NB4 (cell line): ENCODE data around the gene PKNOX2.
"Not testable (repeated sequence)": the region's sequence is repeated elsewhere in the genome, so short reads cannot be mapped to it uniquely, and the experiment has no call there.

Source experiments
- DNase-seq: peaks from one replicate; pipeline ENCODE4 v3.0.0; 2010; ENCODE audit warnings: low read depth
- H3K4me3 ChIP-seq: one replicate; pipeline ENCODE4 v1.5.1; 2011; ENCODE audit warnings: mild to moderate bottlenecking, low read depth, low read length, moderate library complexity
- MYC ChIP-seq: IDR thresholded peaks from 2 replicates; pipeline ENCODE4 v1.6.1; 2011; ENCODE audit warnings: low read depth, low read length
- POLR2A ChIP-seq: IDR thresholded peaks from 2 replicates; pipeline ENCODE4 v1.6.1; 2011; ENCODE audit warnings: mild to moderate bottlenecking; ENCODE audit not compliant: insufficient read length; ENCODE audit errors: extremely low read depth
- TF ChIP-seq, protein P1 (sequence below): IDR thresholded peaks from 2 replicates; pipeline ENCODE4 v1.6.1; 2011; ENCODE audit warnings: low read depth, low read length
- TF ChIP-seq, protein P2 (sequence below): IDR thresholded peaks from one replicate; pipeline ENCODE4 v1.5.1; 2012; ENCODE audit warnings: low read depth, low read length

PKNOX2 gene

DNA sequence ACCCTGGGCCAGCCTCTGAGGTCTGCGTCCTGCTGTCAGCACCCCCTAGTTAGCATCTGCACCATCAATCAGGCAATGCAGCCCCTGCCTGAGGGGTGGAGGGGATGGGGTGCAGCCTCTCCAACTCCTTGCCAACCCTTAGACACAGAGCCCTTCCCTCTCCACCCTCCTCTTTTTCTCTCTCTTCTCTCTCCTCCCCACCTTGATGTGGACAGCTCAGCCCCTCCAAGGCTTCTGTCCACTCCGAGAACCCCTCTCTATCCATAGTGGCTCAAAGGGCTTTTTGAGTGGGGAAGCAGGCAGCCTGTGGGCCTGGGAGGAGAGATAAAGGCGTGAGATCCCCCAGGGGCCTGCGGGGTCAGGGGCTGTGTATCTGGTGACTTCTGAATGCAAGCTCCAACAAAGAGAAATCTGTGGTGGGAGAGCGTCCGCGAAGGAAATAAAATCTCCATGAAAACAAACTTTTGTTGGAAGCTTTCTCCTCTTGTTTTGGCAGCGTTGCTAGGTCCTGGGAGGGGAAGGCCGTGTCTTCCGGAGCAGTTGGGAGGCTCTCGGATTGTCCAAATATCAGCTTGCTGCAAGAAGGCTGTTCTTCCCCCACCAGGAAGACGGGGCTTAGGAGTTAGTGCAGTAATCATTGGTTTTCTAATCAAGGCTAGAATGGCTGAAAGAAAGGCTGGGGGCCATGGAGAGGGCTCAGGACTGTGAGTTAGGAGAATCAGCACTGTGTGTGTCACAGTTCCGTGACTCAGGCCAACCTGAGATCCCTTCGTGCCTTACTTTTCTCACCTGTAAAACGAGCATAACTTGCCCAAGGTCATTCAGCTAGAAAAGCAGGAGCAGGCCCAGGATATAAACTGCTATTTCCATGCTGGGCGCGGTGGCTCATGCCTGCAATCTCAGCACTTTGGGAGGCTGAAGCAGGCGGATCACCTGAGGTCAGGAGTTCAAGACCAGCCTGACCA, 50.3 kb downstream of the PKNOX2 start:
- TF ChIP-seq, protein P1, sequence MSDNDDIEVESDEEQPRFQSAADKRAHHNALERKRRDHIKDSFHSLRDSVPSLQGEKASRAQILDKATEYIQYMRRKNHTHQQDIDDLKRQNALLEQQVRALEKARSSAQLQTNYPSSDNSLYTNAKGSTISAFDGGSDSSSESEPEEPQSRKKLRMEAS: no peak
- TF ChIP-seq MYC: no peak
- no peak for TF ChIP-seq POLR2A
- TF ChIP-seq, protein P2, sequence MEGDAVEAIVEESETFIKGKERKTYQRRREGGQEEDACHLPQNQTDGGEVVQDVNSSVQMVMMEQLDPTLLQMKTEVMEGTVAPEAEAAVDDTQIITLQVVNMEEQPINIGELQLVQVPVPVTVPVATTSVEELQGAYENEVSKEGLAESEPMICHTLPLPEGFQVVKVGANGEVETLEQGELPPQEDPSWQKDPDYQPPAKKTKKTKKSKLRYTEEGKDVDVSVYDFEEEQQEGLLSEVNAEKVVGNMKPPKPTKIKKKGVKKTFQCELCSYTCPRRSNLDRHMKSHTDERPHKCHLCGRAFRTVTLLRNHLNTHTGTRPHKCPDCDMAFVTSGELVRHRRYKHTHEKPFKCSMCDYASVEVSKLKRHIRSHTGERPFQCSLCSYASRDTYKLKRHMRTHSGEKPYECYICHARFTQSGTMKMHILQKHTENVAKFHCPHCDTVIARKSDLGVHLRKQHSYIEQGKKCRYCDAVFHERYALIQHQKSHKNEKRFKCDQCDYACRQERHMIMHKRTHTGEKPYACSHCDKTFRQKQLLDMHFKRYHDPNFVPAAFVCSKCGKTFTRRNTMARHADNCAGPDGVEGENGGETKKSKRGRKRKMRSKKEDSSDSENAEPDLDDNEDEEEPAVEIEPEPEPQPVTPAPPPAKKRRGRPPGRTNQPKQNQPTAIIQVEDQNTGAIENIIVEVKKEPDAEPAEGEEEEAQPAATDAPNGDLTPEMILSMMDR: no peak
- no peak overlapping the region for H3K4me3 ChIP-seq
- no peak for DNase-seq

DNA sequence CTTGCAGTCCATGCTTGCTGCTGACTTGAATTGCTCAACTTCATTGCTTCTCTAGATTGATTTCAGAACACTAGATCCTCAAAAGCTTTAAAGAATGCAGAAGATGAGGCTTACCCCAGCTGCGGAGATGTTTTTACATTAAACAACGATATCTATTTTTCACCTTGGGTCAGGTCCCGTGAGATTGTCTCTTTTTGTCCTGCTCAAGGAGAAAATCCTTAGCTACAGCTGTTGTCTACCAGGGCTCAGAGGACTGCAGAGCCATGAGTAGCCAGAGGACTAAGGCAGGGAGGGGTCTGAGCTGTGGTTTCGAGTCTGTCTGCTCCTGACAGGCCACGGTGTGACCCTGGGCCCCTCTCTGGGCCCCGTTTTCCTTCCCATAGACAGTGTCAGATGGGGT, 51.4 kb downstream of the PKNOX2 start:
- no peak for DNase-seq
- TF ChIP-seq MYC: no peak
- TF ChIP-seq, protein P1: no peak
- TF ChIP-seq POLR2A: no peak
- TF ChIP-seq, protein P2: no peak
- no peak overlapping the region for H3K4me3 ChIP-seq

DNA sequence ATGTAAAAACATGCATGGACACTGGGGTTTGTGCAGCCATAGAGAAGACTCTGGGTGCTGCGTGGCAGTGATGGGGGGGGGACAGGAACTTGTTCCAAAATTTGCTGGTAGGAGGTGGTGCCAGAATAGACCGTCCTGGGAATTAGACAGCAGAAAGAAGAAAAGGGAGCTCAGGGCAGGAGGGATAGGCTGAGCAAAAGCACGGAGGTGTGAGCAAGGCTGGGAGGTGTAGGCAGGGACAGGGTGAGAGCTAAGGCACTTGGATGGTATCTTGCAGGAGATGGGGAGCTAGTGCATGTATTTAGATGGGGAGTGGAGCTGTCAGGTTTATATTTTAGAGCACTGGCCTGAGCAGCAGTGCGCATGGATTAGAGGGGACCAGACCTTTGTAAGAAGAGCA, 53.8 kb downstream of the PKNOX2 start:
- no peak overlapping the region for H3K4me3 ChIP-seq
- DNase-seq: no peak
- TF ChIP-seq MYC: no peak
- TF ChIP-seq POLR2A: no peak

DNA sequence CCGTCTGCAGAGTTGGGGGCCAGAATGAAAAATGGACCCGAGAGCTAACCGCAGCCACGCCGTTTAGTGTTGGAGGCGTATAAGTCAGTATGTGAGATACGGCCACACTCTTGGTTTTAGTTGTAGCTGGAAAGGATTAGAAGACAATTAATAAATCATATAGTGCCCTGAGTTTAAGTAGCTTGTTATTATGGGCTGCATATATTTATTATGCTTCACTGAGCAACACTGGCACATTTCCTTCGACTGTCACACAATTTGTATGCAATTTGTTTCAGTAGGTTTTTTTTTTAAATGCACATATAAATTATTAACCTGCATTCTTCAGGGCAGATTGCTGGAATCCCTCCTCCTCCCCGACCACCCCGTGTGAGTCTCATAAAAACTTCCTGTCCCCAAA, 56.9 kb downstream of the PKNOX2 start:
- TF ChIP-seq, protein P2: no peak
- TF ChIP-seq POLR2A (no peak), MYC (no peak)
- TF ChIP-seq, protein P1: no peak
- DNase-seq: no peak
- no peak overlapping the region for H3K4me3 ChIP-seq

DNA sequence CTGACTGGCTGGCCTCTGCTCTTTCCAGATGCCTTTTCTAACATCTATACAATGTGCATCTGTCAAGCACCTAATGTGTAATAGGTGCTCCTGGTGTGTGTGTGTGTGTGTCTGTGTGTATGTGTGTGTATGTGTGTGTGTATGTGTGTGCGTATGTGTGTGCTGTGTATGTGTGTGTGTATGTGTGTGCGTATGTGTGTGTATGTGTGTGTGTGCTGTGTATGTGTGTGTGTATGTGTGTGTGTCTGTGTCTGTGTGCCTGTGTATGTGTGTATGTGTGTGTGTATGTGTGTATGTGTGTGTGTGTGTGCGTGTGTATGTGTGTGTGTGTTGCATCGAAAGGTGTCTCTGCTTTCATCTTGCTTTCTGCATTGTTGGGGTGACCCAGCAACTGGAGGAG, 57.9 kb downstream of the PKNOX2 start:
- DNase-seq: no peak
- H3K4me3 ChIP-seq: no peak overlapping the region
- TF ChIP-seq MYC: no peak
- TF ChIP-seq, protein P1: no peak
- TF ChIP-seq, protein P2: no peak
- no peak for TF ChIP-seq POLR2A

DNA sequence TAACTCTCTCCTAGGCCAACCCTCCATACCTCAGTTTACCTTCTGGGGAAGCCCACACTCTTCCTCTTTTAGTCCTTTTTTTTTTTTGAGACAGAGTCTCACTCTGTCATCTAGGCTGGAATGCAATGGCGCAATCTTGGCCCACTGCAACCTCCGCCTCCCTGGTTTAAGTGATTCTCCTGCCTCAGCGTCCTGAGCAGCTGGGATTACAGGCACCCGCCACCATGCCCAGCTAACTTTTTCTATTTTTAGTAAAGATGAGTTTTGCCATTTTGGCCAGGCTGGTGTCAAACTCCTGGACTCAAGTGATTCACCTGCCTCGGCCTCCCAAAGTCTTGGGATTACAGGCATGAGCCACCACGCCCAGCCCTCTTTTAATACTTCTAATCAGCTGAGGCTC, 58.6 kb downstream of the PKNOX2 start:
- not testable (repeated sequence) for H3K4me3 ChIP-seq, DNase-seq

DNA sequence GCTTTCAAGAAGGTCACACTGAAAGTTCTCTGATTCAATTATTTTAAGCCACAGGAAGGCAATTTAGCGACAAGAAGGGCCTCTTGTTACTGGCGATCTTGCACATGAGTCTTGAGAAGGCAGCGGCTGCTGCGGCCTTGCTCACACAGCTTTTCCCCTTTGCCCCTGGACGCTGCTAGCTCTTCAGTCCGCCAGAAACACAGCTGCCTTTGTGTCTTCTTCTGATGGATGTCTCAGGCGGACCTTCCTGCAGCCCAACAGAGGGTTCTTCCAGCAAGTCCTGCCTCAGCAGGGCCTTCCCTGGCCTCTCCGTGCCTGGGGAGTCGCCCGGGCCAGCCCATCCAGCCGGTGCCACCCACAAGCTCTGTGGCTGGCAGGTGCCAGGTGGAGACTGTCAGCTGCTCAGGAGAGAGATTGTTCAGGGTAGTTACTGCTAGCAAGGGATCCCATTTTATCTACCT, 59.4 kb downstream of the PKNOX2 start:
- no peak for TF ChIP-seq POLR2A
- no peak for TF ChIP-seq MYC
- TF ChIP-seq, protein P1: no peak
- TF ChIP-seq, protein P2: no peak
- no peak for DNase-seq

More for the DNA sequence above, 59.4 kb downstream of the PKNOX2 start:
- H3K4me3 ChIP-seq: no peak overlapping the region
